ENCODE measurements around the gene MAP4K3.

- TF ChIP-seq POLR2AphosphoS5 (IDR thresholded peaks at IDR 0.05; ENCODE audit: low read depth) (no peak), CTCF (IDR thresholded peaks at IDR 0.05; ENCODE audit: insufficient read depth, low read length) (no peak), REST (IDR thresholded peaks at IDR 0.05; ENCODE audit: insufficient replicate concordance, low read depth) (no peak), GABPA (IDR thresholded peaks at IDR 0.05; ENCODE audit: low read depth) (no peak), SPI1 (IDR thresholded peaks at IDR 0.05; ENCODE audit: borderline replicate concordance, low read depth) (no peak)
Measured at GRCh38 chr2:39311469-39311868, 125.6 kb downstream of the MAP4K3 start.

Data from HL-60 (cell line).